AG09319 (cell line): ENCODE measurements around the gene CHRM4.
"Not testable (repeated sequence)": the region's sequence is repeated elsewhere in the genome, so short reads cannot be mapped to it uniquely, and the experiment has no call there.

Experiments
- DNase-seq: peaks from one replicate; pipeline ENCODE4 v3.0.0-alpha.2; 2010; ENCODE audit warnings: low read depth; ENCODE audit errors: extremely low read depth
- TF ChIP-seq, protein P1 (sequence below): IDR thresholded peaks from 2 replicates; pipeline ENCODE4 v1.5.1; 2011; ENCODE audit warnings: low read depth, mild to moderate bottlenecking, inconsistent platforms, low read length, moderate library complexity

The CHRM4 gene

DNA sequence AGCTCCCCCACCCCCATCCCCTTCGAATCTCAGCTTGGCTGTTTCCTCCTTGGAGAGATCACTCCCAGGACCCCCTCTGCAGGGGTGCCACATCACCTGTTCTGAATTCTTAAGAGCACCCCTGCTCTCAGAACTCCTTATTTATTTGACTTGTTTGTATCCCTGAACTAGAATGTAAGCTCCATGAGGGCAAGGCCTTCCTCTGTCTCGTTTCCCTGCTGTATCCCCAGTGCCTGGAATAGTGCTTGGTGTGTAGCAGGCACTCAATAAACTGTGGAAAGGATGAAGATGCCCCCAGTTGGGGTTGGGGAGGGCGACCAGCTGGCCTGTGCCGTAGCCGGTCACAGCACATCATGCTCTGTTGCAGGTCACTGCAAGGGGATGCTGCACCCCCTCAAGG is 13.7 kb downstream of the CHRM4 start:
- TF ChIP-seq, protein P1, sequence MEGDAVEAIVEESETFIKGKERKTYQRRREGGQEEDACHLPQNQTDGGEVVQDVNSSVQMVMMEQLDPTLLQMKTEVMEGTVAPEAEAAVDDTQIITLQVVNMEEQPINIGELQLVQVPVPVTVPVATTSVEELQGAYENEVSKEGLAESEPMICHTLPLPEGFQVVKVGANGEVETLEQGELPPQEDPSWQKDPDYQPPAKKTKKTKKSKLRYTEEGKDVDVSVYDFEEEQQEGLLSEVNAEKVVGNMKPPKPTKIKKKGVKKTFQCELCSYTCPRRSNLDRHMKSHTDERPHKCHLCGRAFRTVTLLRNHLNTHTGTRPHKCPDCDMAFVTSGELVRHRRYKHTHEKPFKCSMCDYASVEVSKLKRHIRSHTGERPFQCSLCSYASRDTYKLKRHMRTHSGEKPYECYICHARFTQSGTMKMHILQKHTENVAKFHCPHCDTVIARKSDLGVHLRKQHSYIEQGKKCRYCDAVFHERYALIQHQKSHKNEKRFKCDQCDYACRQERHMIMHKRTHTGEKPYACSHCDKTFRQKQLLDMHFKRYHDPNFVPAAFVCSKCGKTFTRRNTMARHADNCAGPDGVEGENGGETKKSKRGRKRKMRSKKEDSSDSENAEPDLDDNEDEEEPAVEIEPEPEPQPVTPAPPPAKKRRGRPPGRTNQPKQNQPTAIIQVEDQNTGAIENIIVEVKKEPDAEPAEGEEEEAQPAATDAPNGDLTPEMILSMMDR: no peak

GRCh38 chr11:46377290-46377689 is 14.3 kb downstream of the CHRM4 start:
- TF ChIP-seq, protein P1: no peak
- no peak for DNase-seq

More for the DNA sequence above, 13.7 kb downstream of the CHRM4 start:
- DNase-seq: no peak

- no peak for DNase-seq
- TF ChIP-seq, protein P1: no peak
Observed at GRCh38 chr11:46376258-46377050, 15.1 kb downstream of the CHRM4 start.

GRCh38 chr11:46375392-46376101 is 16.0 kb downstream of the CHRM4 start:
- TF ChIP-seq, protein P1: no peak
- DNase-seq: no peak

DNA sequence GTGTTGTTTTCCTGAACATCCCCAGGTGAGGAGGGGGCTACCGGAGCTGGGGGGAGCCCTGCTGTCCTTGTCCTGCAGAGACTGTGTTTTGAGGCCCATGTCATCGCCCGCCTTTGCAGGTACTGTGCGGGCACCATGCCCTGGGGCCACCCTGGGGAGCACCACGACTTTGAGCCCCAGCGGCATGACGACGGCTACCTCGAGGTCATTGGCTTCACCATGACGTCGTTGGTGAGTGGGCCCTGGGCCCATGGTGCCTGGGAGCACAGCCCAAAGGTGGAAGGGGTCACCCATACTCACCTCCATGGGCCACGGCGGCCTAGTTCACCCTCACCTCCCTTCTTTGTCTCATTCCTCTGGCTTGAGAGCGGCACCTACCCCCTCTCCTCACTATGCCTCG is 16.8 kb downstream of the CHRM4 start:
- TF ChIP-seq, protein P1: no peak

DNA sequence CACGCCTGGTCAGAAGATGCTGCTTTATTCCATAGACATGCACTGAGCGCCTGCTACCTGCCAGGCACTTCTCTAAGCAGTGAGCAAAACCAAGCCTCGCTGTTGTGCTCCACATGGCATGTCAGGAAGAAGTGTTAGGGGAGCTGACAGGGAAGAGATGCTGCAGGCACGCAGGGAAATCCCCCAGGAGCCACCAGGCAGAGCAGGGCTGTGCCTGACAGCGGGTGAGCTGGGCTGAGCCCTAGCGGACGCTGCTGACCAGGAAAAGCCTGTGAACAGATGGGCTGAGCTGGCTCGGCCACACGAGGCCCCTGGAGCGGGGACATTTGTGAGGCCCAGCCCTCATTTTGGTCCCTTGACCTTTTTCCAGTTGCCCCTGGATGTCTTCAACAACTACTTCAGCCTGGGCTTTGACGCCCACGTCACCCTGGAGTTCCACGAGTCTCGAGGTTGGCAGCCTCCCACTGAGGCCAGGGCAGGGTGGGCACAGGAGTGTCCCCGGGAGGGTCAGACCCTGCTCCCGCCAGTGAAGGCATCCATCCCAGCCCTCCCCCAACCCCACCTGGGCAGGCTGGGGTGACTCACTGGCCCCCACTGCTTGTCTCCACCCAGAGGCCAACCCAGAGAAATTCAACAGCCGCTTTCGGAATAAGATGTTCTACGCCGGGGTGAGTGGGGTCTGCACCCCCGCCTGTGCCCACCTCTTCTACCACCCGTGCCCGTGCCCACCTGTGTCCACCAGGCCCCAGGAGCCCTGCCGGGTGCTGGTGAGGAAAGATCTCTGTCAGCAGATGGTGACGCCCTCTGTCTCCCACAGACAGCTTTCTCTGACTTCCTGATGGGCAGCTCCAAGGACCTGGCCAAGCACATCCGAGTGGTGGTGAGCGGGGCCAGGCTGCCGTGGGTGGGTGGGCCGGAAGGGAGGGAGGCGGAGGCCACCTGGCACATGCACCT is 17.5 kb downstream of the CHRM4 start:
- TF ChIP-seq, protein P1: no peak
- no peak for DNase-seq

More for the DNA sequence above, 16.8 kb downstream of the CHRM4 start:
- no peak for DNase-seq

GRCh38 chr11:46372501-46372900 is 19.1 kb downstream of the CHRM4 start:
- not testable (repeated sequence) for DNase-seq
